NCI-H2227 treated with DMSO at 0.1 percent for 48 hours (cell line): ENCODE measurements around the gene CGN.
A peak's percentile ranks its signal among the peaks of the same experiment; 100 is the strongest.

Experiments used
- DNase-seq: peaks from one replicate; lab custom pipeline; 2025; lab: John Stamatoyannopoulos, UW

CGN gene

GRCh38 chr1:151526735-151527525 is 15.7 kb downstream of the CGN start:
- no peak for DNase-seq

GRCh38 chr1:151529211-151529702 is 18.1 kb downstream of the CGN start:
- DNase-seq, result no peak

- DNase-seq, result no peak
These were observed 18.6 kb downstream of the CGN start for GRCh38 chr1:151529781-151530180.

GRCh38 chr1:151530461-151530860 is 19.3 kb downstream of the CGN start:
- no peak for DNase-seq

GRCh38 chr1:151533870-151534269 is 22.7 kb downstream of the CGN start:
- DNase-seq, result no peak

GRCh38 chr1:151534662-151535278 is 23.6 kb downstream of the CGN start:
- DNase-seq, result peak; percentile 11

- DNase-seq, result no peak
These were observed 24.4 kb downstream of the CGN start for GRCh38 chr1:151535326-151536271.

GRCh38 chr1:151536499-151536898 is 25.3 kb downstream of the CGN start:
- no peak for DNase-seq

GRCh38 chr1:151537112-151537511 is 25.9 kb downstream of the CGN start:
- DNase-seq, result no peak

- peak; percentile 73 for DNase-seq
These were observed 28.3 kb downstream of the CGN start for GRCh38 chr1:151539321-151540020.

GRCh38 chr1:151540021-151540981 is 29.1 kb downstream of the CGN start, which contains the start of gene TUFT1:
Gene TUFT1, plus strand, starts transcription at chr1:151540309. Its CDS starts 58 bp downstream, at chr1:151540367.
- peak; percentile 87 for DNase-seq

GRCh38 chr1:151540982-151541377 is 29.8 kb downstream of the CGN start:
- no peak for DNase-seq

GRCh38 chr1:151541752-151542151 is 30.6 kb downstream of the CGN start:
- DNase-seq, result no peak

GRCh38 chr1:151542710-151543129 is 31.5 kb downstream of the CGN start:
- DNase-seq, result no peak

GRCh38 chr1:151545542-151545941 is 34.4 kb downstream of the CGN start:
- DNase-seq, result no peak

GRCh38 chr1:151546011-151546925 is 35.1 kb downstream of the CGN start:
- DNase-seq, result no peak

GRCh38 chr1:151547119-151547899 is 36.1 kb downstream of the CGN start:
- DNase-seq, result no peak

- DNase-seq, result no peak
These were observed 36.7 kb downstream of the CGN start for GRCh38 chr1:151547900-151548230.

GRCh38 chr1:151549199-151549598 is 38.0 kb downstream of the CGN start:
- no peak for DNase-seq
